ENCODE results near the gene CUL4B. TPM values are rescaled to one million over a fixed set of nuclear protein-coding genes. Genes with fewer than 3 reads are reported as not detected.

CUL4B gene
- total and polyA plus RNA-seq, 2 donors: 22.9 to 39.3 TPM

DNA sequence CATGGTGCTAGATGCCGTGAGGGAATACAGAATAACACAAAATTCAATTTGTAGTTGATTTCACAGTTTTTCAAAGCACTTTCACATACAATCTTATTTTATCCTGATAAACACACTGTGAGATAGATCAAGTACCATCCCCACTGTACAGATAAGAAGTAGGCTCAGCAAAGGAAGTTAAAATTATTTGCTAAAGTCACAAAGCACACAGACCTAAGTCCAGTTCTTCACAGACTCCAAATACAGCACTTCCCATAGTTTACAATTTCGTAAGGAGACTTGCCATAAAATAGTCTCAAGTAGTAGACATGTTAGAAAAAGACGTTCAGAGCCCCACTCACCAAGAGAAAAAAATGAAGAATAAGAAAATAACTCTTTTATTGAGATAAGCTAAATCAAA is 7.8 kb upstream of the CUL4B start:
- 98% methylated on average over 3 of the region's 3 CpGs for WGBS
- Histone ChIP-seq H3K9me3 (ENCODE audit: control insufficient read depth in 2 of 2, insufficient read depth in 1 of 2, low read length in 1 of 2) (no peaks in the 10 kb centered on the region), H3K4me3 (ENCODE audit: low read length in 2 of 2) (no peak overlapping the region), H3K27ac (ENCODE audit: low read depth in 1 of 2, low read length in 1 of 2) (no peak overlapping the region), H3K27me3 (ENCODE audit: control insufficient read depth in 2 of 2, insufficient read depth in 1 of 2, low read length in 1 of 2) (no peaks in the 10 kb centered on the region), H3K36me3 (ENCODE audit: control insufficient read depth in 2 of 2, insufficient read depth in 2 of 2, low read length in 1 of 2) (no peaks in the 10 kb centered on the region), H3K4me1 (ENCODE audit: control insufficient read depth in 2 of 2, insufficient read depth in 2 of 2, low read length in 2 of 2) (no peaks in the 10 kb centered on the region)
- no peak for DNase-seq (ENCODE audit: low read depth in 6 of 9, low spot score in 9 of 9)

DNA sequence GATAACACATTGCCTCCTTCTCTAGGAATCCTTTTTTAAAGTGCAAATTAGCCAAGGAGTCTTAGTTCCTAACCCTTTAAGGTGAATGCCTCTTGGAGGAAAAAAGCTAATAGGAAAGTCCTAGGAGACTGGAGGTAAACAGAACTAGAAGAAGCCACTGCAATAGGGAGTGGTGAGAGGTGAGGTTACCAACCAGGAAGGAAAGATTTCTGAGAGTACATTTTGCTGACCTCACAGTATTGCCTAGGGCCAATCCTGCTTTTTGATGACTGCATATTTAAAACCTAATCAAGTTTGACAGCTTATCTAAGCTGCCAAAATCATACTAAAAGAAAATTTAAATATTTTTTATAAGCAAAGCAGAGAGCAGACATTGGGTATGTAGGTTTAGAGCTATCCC is 7.3 kb upstream of the CUL4B start:
- Histone ChIP-seq H3K27me3 (ENCODE audit: control insufficient read depth in 2 of 2, insufficient read depth in 1 of 2, low read length in 1 of 2) (no peaks in the 10 kb centered on the region), H3K36me3 (ENCODE audit: control insufficient read depth in 2 of 2, insufficient read depth in 2 of 2, low read length in 1 of 2) (no peaks in the 10 kb centered on the region), H3K4me3 (ENCODE audit: low read length in 2 of 2) (no peak overlapping the region), H3K4me1 (ENCODE audit: control insufficient read depth in 2 of 2, insufficient read depth in 2 of 2, low read length in 2 of 2) (no peaks in the 10 kb centered on the region), H3K9me3 (ENCODE audit: control insufficient read depth in 2 of 2, insufficient read depth in 1 of 2, low read length in 1 of 2) (no peaks in the 10 kb centered on the region), H3K27ac (ENCODE audit: low read depth in 1 of 2, low read length in 1 of 2) (no peak overlapping the region)
- DNase-seq (ENCODE audit: low read depth in 6 of 9, low spot score in 9 of 9): no peak

DNA sequence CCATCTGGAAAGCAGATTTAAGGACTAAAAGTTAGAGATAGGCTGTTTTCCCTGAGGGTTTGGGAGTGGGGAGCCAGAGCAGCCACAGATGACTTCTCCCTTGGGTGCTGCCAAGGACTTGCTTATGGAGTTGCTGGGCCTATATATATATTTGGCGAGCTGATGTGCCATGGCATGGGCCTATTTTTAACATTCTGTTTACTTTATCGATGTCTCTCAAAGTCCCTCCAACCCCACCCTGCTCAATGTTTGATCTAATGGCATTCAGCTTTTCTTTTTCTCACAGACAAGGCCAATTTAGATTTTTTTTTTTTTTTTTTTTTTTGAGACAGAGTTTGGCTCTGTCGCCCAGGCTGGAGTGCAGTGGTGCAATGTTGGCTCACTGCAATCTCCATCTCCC is 6.1 kb upstream of the CUL4B start:
- H3K27ac ChIP-seq (ENCODE audit: low read depth in 1 of 2, low read length in 1 of 2): no peak overlapping the region
- no peaks in the 10 kb centered on the region for H3K27me3 ChIP-seq (ENCODE audit: control insufficient read depth in 2 of 2, insufficient read depth in 1 of 2, low read length in 1 of 2)
- WGBS: 100% methylated on average over 3 of the region's 3 CpGs
- no peaks in the 10 kb centered on the region for H3K9me3 ChIP-seq (ENCODE audit: control insufficient read depth in 2 of 2, insufficient read depth in 1 of 2, low read length in 1 of 2)
- DNase-seq (ENCODE audit: low read depth in 6 of 9, low spot score in 9 of 9): no peak
- H3K4me3 ChIP-seq (ENCODE audit: low read length in 2 of 2): no peak overlapping the region
- H3K4me1 ChIP-seq (ENCODE audit: control insufficient read depth in 2 of 2, insufficient read depth in 2 of 2, low read length in 2 of 2): peaks cover 0 to 2% of the 10 kb centered on the region in 2 donors
- H3K36me3 ChIP-seq (ENCODE audit: control insufficient read depth in 2 of 2, insufficient read depth in 2 of 2, low read length in 1 of 2): no peaks in the 10 kb centered on the region

DNA sequence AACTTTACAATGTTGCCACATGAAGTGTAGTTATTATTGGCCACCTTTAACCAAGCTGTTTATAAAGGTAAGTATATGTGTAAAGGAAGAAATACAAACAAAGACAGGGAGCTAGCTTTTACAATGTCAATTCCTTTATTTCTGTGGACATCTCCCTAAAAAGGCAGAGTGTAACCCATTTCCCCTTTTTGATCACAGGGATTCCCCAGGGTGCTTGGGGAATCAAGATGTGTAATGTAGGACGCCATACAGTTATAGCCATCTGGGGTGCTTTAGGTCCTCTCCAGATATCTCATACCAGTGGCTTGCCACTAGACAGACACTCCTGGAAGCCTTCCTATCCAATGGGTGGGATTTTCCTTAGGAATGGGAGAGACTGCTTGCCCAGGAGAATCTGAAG is 4.2 kb upstream of the CUL4B start:
- Histone ChIP-seq H3K36me3 (ENCODE audit: control insufficient read depth in 2 of 2, insufficient read depth in 2 of 2, low read length in 1 of 2) (no peaks in the 10 kb centered on the region), H3K9me3 (ENCODE audit: control insufficient read depth in 2 of 2, insufficient read depth in 1 of 2, low read length in 1 of 2) (no peaks in the 10 kb centered on the region), H3K27me3 (ENCODE audit: control insufficient read depth in 2 of 2, insufficient read depth in 1 of 2, low read length in 1 of 2) (no peaks in the 10 kb centered on the region), H3K27ac (ENCODE audit: low read depth in 1 of 2, low read length in 1 of 2) (no peak overlapping the region), H3K4me3 (ENCODE audit: low read length in 2 of 2) (no peak overlapping the region), H3K4me1 (ENCODE audit: control insufficient read depth in 2 of 2, insufficient read depth in 2 of 2, low read length in 2 of 2) (peaks cover 0 to 3% of the 10 kb centered on the region in 2 donors)
- WGBS: 94% methylated on average over 1 of the region's 1 CpG
- DNase-seq (ENCODE audit: low read depth in 6 of 9, low spot score in 9 of 9): no peak

DNA sequence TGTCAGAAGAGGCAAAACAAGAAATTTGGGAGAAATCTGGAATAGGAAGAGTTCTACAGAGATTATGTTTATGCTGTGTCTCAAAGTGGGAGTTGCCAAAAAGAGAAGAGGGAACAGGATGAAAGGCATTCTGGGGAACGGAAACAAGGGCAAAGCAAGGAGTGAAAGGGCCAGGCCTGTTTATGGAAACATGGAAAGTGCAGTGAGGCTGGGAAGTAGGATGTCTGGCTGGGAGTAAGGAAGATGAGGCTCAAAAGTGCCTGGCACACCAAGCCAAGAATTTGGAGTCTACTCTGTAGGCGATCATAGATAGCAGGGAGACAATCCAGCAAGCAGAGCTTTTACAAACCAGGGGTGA is 1.8 kb upstream of the CUL4B start:
- no peak overlapping the region for H3K4me3 ChIP-seq (ENCODE audit: low read length in 2 of 2)
- no peaks in the 10 kb centered on the region for H3K9me3 ChIP-seq (ENCODE audit: control insufficient read depth in 2 of 2, insufficient read depth in 1 of 2, low read length in 1 of 2)
- H3K4me1 ChIP-seq (ENCODE audit: control insufficient read depth in 2 of 2, insufficient read depth in 2 of 2, low read length in 2 of 2): peaks cover 0 to 3% of the 10 kb centered on the region in 2 donors
- peak overlapping the region in 1 of 2 donors; percentile 18 for H3K27ac ChIP-seq (ENCODE audit: low read depth in 1 of 2, low read length in 1 of 2)
- DNase-seq (ENCODE audit: low read depth in 6 of 9, low spot score in 9 of 9): no peak
- 94% methylated on average over 2 of the region's 2 CpGs for WGBS
- no peaks in the 10 kb centered on the region for H3K36me3 ChIP-seq (ENCODE audit: control insufficient read depth in 2 of 2, insufficient read depth in 2 of 2, low read length in 1 of 2)
- no peaks in the 10 kb centered on the region for H3K27me3 ChIP-seq (ENCODE audit: control insufficient read depth in 2 of 2, insufficient read depth in 1 of 2, low read length in 1 of 2)

DNA sequence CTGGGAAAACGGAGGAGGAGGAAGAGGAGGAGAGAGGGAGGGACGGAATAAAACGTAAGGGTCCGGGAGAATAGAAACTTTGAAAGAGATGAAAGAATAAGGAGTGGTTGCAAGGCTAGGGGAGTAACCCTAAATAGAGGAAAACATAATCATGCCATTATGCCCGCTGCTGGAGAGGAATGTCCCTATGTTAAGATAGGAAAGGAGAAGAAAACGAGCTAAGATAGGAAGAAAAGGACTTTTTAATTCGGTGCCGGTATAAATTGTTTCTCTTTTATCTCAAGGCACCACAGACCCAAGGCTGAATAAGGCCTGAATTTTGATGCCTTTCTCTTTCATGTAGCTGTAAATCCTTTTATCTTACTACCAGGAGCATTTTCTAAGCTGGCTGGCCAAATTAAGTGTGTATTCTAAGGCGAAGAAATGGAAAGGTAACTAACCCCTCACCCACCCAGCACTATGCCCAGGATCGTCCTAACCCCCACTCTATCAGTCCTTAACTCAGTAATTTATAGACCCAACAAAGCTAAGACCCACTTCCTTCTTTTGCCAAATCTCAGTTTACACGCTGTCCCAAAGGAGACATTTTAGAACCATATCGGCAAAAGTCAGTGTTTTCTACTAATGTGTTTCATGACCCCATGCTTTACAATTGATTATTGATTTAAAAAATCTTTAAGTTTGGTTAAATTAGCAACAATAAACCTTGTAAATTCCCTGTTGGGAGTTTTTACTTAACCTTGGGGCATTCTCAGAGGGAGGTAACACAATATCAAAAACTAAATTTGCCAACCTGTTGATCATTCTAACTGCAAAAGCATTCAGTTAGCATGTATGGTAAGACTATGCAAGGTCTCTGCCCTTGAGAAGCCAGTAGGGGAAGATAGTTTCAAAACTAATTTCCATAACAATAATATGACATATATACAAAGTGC is 1.1 kb upstream of the CUL4B start:
- WGBS: 3% methylated on average over 12 of the region's 12 CpGs
- Histone ChIP-seq H3K27me3 (ENCODE audit: control insufficient read depth in 2 of 2, insufficient read depth in 1 of 2, low read length in 1 of 2) (no peaks in the 10 kb centered on the region), H3K36me3 (ENCODE audit: control insufficient read depth in 2 of 2, insufficient read depth in 2 of 2, low read length in 1 of 2) (peaks cover 0 to 4% of the 10 kb centered on the region in 2 donors), H3K4me3 (ENCODE audit: low read length in 2 of 2) (peak overlapping the region; percentile 78 to 82), H3K27ac (ENCODE audit: low read depth in 1 of 2, low read length in 1 of 2) (peak overlapping the region; percentile 84 to 99), H3K9me3 (ENCODE audit: control insufficient read depth in 2 of 2, insufficient read depth in 1 of 2, low read length in 1 of 2) (no peaks in the 10 kb centered on the region), H3K4me1 (ENCODE audit: control insufficient read depth in 2 of 2, insufficient read depth in 2 of 2, low read length in 2 of 2) (peaks cover 0 to 3% of the 10 kb centered on the region in 2 donors)
- DNase-seq (ENCODE audit: low read depth in 6 of 9, low spot score in 9 of 9): peak in 4 of 9 donors; percentile 1 to 37 (median 19)

DNA sequence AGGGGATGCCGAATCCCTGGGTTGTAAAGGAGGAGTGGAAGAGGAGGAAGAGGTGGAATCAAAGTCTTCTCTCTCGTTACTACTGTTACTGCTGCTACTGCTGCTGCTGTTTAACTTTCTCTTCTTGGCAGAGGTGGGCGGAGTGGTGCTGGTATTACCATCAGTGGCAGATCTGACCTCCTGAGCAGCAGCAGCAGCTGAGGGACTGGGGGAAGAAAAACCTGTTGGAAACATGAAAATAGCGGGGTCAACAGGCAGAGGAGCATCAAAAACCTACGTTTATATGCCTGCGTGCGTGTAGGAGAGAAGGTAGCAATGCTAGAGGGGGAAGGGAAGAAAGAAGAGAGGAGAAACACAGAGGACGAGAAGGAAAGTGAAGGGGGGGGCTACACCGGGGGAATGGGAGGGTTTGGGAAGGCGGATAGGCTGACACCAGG is 339 bp downstream of the CUL4B start:
- Histone ChIP-seq H3K4me3 (ENCODE audit: low read length in 2 of 2) (peak overlapping the region; percentile 78 to 82), H3K36me3 (ENCODE audit: control insufficient read depth in 2 of 2, insufficient read depth in 2 of 2, low read length in 1 of 2) (peaks cover 0 to 9% of the 10 kb centered on the region in 2 donors), H3K27me3 (ENCODE audit: control insufficient read depth in 2 of 2, insufficient read depth in 1 of 2, low read length in 1 of 2) (no peaks in the 10 kb centered on the region), H3K4me1 (ENCODE audit: control insufficient read depth in 2 of 2, insufficient read depth in 2 of 2, low read length in 2 of 2) (peaks cover 0 to 3% of the 10 kb centered on the region in 2 donors), H3K9me3 (ENCODE audit: control insufficient read depth in 2 of 2, insufficient read depth in 1 of 2, low read length in 1 of 2) (no peaks in the 10 kb centered on the region), H3K27ac (ENCODE audit: low read depth in 1 of 2, low read length in 1 of 2) (peak overlapping the region; percentile 82 to 99)
- under 1% methylated on average over 10 of the region's 10 CpGs for WGBS
- DNase-seq (ENCODE audit: low read depth in 6 of 9, low spot score in 9 of 9): peak in 4 of 9 donors; percentile 25 to 43 (median 34)

DNA sequence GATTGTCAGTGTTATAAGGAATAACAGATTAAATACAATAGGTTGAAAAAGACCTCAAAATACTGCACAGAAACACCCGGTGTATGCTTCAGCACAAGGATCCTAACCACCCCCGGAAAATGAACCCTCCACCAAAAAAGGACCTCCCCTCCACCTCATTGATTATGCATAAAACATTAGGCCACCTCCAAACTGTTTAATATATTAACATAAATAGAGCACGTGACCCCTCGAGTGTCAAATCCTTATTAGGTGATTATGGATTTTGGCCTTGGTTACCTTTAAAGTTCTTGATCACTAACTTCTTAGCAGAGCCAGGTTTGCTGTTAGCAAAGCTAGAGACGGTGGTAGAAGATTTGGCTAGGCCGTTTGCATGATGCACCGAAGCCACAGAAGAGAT is 958 bp downstream of the CUL4B start:
- DNase-seq (ENCODE audit: low read depth in 6 of 9, low spot score in 9 of 9): peak in 5 of 9 donors; percentile 0 to 31 (median 4)

DNA sequence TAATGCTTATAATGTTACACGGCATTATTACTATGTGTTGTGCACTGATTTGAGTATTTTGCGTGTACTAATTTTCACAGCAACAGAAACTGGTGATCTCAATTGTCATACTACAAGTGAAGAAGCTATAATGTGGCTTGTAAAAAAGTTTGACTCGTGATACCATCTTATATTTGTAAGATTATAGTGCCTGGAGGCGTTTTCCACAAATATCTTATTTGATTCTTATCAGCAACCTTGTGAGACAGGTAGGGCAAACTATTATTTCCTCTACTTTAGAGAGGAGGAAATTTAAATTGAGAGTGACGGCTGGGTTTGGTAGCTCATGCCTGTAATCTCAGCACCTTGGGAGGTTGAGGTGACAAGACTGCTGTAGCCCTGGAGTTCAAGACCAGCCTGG is 4.5 kb downstream of the CUL4B start:
- H3K4me3 ChIP-seq (ENCODE audit: low read length in 2 of 2): no peak overlapping the region
- no peaks in the 10 kb centered on the region for H3K27me3 ChIP-seq (ENCODE audit: control insufficient read depth in 2 of 2, insufficient read depth in 1 of 2, low read length in 1 of 2)
- WGBS: 91% methylated on average over 5 of the region's 5 CpGs
- no peak overlapping the region for H3K27ac ChIP-seq (ENCODE audit: low read depth in 1 of 2, low read length in 1 of 2)
- DNase-seq (ENCODE audit: low read depth in 6 of 9, low spot score in 9 of 9): no peak
- no peaks in the 10 kb centered on the region for H3K4me1 ChIP-seq (ENCODE audit: control insufficient read depth in 2 of 2, insufficient read depth in 2 of 2, low read length in 2 of 2)
- H3K36me3 ChIP-seq (ENCODE audit: control insufficient read depth in 2 of 2, insufficient read depth in 2 of 2, low read length in 1 of 2): peaks cover 0 to 15% of the 10 kb centered on the region in 2 donors
- H3K9me3 ChIP-seq (ENCODE audit: control insufficient read depth in 2 of 2, insufficient read depth in 1 of 2, low read length in 1 of 2): no peaks in the 10 kb centered on the region

More for the DNA sequence above, 958 bp downstream of the CUL4B start:
- Histone ChIP-seq H3K4me1 (ENCODE audit: control insufficient read depth in 2 of 2, insufficient read depth in 2 of 2, low read length in 2 of 2) (peaks cover 0 to 3% of the 10 kb centered on the region in 2 donors), H3K36me3 (ENCODE audit: control insufficient read depth in 2 of 2, insufficient read depth in 2 of 2, low read length in 1 of 2) (peaks cover 0 to 9% of the 10 kb centered on the region in 2 donors), H3K27ac (ENCODE audit: low read depth in 1 of 2, low read length in 1 of 2) (peak overlapping the region; percentile 82 to 99), H3K9me3 (ENCODE audit: control insufficient read depth in 2 of 2, insufficient read depth in 1 of 2, low read length in 1 of 2) (no peaks in the 10 kb centered on the region), H3K27me3 (ENCODE audit: control insufficient read depth in 2 of 2, insufficient read depth in 1 of 2, low read length in 1 of 2) (no peaks in the 10 kb centered on the region), H3K4me3 (ENCODE audit: low read length in 2 of 2) (peak overlapping the region; percentile 78 to 82)
- 0% methylated on average over 7 of the region's 7 CpGs for WGBS
